Mesothelial cell of epicardium (in vitro differentiated cells): Measurements from ENCODE around the gene PKD2. TPM values are rescaled to one million over a fixed set of nuclear protein-coding genes. Genes with fewer than 3 reads are reported as not detected.

ENCODE experiments used
- DNase-seq, 2 experiments: peaks; one replicate each; pipeline ENCODE4 v3.0.0; 2021; ENCODE audit warnings: low spot score in 2 of 2; ENCODE audit not compliant: unreplicated experiment in 2 of 2
- H3K27ac Mint-ChIP-seq: 2 replicates; pipeline ENCODE4 v1.8.0; 2021; ENCODE audit warnings: mixed read lengths
- H3K27me3 Mint-ChIP-seq: 2 replicates; pipeline ENCODE4 v1.8.0; 2021; ENCODE audit warnings: low read depth, mixed read lengths
- H3K36me3 Mint-ChIP-seq: 2 replicates; pipeline ENCODE4 v1.8.0; 2021; ENCODE audit warnings: mixed read lengths
- H3K4me1 Mint-ChIP-seq: 2 replicates; pipeline ENCODE4 v1.8.0; 2021; ENCODE audit warnings: mixed read lengths
- H3K4me3 Mint-ChIP-seq: 2 replicates; pipeline ENCODE4 v1.8.0; 2021; ENCODE audit warnings: mild to moderate bottlenecking, moderate library complexity, mixed read lengths
- H3K9me3 Mint-ChIP-seq: 2 replicates; pipeline ENCODE4 v1.8.0; 2021; ENCODE audit warnings: mixed read lengths
- total RNA-seq: library from RNA; stranded (reverse); gene quantifications from 3 replicates; pipeline ENCODE4 v1.2.1, GENCODE V29; 2021
- TF ChIP-seq, protein P1 (sequence below): fragments of 200-600 bp; sonication (generic); IDR thresholded peaks from one replicate; pipeline ENCODE4 v1.5.0; 2021; ENCODE audit warnings: antibody characterized with exemption; ENCODE audit not compliant: unreplicated experiment

PKD2 gene
- total RNA-seq, 1 donor from 2014 or later: 65.7 TPM

DNA sequence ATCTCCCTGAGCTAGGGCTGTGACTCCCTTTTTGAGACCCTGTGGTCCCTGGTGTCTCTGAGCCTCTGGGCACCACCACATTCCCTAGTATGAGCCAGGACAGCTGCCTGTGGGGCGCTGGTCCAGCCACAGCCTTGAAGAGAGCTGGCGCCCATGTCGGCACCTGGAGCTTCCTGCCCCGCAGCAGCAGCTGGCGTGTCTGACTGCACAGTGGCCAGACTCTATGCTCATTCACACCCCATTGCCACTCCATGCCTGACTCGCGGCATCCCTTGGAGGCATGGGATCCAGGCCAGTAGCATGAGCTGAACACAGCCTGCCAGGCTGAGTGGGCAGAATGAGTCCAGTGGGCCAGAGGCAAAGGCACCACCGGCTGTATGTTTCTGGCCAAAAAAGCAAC, 40.2 kb upstream of the PKD2 start:
- Mint-ChIP-seq H3K27me3 (no peaks in the 10 kb centered on the region), H3K4me1 (peaks cover 14% of the 10 kb centered on the region), H3K4me3 (no peak overlapping the region), H3K36me3 (no peaks in the 10 kb centered on the region), H3K27ac (no peak overlapping the region), H3K9me3 (no peaks in the 10 kb centered on the region)
- DNase-seq: no peak
- TF ChIP-seq, protein P1, sequence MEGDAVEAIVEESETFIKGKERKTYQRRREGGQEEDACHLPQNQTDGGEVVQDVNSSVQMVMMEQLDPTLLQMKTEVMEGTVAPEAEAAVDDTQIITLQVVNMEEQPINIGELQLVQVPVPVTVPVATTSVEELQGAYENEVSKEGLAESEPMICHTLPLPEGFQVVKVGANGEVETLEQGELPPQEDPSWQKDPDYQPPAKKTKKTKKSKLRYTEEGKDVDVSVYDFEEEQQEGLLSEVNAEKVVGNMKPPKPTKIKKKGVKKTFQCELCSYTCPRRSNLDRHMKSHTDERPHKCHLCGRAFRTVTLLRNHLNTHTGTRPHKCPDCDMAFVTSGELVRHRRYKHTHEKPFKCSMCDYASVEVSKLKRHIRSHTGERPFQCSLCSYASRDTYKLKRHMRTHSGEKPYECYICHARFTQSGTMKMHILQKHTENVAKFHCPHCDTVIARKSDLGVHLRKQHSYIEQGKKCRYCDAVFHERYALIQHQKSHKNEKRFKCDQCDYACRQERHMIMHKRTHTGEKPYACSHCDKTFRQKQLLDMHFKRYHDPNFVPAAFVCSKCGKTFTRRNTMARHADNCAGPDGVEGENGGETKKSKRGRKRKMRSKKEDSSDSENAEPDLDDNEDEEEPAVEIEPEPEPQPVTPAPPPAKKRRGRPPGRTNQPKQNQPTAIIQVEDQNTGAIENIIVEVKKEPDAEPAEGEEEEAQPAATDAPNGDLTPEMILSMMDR: no peak

DNA sequence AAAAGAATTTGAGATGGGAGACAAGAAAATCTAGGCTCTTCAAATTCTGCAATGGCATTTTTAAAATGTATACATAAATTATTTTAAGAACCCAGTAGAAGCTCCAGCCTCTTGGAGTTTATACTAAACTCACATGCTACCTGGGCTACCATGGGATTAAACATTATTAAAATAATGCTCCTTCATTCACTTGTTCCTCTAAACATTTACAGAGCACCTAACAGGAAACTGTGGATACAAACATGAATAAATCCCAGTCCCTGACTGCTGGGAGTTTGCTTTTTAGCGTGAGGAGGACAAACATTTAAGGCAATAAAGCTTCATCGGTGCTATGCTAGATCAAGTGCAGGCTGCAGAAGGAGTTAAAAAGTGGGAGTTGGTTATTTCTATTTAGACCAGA, 37.3 kb upstream of the PKD2 start:
- Mint-ChIP-seq H3K4me1 (peaks cover 16% of the 10 kb centered on the region), H3K36me3 (no peaks in the 10 kb centered on the region), H3K9me3 (no peaks in the 10 kb centered on the region), H3K27ac (no peak overlapping the region), H3K27me3 (no peaks in the 10 kb centered on the region), H3K4me3 (no peak overlapping the region)
- DNase-seq: no peak
- TF ChIP-seq, protein P1: no peak

DNA sequence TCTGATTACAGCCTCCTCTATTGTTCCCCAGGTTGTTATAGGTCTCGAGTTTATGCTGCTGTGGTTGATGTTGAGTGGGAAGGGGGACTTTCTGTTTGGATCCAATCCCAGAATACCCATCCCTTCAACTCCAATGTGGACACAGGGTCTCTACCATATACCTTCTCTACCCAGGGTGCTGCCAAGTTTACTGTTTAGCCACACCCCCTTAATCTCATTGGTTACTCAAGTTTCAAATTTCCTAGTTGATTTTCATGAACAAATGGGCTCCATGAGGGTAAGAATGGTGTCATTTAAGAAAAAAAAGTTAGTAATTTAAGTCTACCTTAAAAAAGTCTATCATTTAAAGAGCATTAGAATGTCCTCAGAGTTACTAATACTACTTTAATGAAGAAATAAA, 35.6 kb upstream of the PKD2 start:
- H3K4me3 Mint-ChIP-seq: no peak overlapping the region
- H3K36me3 Mint-ChIP-seq: no peaks in the 10 kb centered on the region

DNA sequence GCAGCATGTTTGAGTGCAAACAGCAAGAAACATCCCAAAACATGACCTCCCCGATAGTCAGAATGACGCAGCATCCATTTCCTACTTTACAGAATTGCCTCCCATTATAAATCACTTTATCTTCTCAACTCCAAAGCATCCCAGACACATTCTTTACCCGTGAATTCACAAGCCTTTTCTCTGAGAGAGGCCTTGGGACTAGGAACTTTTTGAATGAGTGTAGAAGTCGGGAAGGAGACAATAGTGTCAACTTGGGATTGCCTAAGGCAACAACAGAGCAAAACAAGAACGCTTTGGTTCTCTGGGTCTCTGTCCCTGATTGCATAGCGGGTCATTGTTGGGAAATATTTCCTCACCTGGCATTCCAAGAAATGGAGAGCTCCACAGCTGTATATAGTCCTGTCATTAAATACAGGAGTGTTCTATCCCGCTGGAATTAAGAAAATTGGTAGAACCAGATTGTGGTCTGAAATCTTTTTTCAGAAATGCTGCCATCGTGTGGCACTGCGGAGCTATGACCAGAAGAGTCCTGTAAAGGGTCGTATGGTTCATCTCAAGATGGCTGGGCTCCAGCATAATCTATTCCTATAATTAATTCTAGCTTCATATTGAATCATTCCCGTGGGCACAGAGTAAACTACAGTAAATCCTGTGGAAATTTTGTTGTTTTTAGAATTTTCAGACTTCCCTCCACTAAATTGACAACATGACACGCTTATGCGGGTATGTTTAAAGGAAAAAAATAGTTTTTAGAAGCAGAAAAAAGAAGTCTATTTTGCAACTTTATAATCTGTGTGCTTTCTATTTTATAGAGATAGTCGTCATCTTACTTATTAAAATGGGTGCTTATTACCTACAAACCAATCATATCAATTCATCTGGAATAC, 33.9 kb upstream of the PKD2 start:
- Mint-ChIP-seq H3K4me3 (peak overlapping the region; percentile 27), H3K4me1 (peaks cover 20% of the 10 kb centered on the region), H3K27me3 (peaks cover 4% of the 10 kb centered on the region), H3K27ac (peak overlapping the region; percentile 68), H3K9me3 (no peaks in the 10 kb centered on the region), H3K36me3 (no peaks in the 10 kb centered on the region)
- DNase-seq: peak in 1 of 2 experiments; percentile 58
- TF ChIP-seq, protein P1: peak; percentile 80

More for the DNA sequence above, 35.6 kb upstream of the PKD2 start:
- no peak for DNase-seq
- TF ChIP-seq, protein P1: no peak
- Mint-ChIP-seq H3K27ac (no peak overlapping the region), H3K9me3 (no peaks in the 10 kb centered on the region), H3K27me3 (peaks cover 4% of the 10 kb centered on the region), H3K4me1 (peaks cover 20% of the 10 kb centered on the region)

DNA sequence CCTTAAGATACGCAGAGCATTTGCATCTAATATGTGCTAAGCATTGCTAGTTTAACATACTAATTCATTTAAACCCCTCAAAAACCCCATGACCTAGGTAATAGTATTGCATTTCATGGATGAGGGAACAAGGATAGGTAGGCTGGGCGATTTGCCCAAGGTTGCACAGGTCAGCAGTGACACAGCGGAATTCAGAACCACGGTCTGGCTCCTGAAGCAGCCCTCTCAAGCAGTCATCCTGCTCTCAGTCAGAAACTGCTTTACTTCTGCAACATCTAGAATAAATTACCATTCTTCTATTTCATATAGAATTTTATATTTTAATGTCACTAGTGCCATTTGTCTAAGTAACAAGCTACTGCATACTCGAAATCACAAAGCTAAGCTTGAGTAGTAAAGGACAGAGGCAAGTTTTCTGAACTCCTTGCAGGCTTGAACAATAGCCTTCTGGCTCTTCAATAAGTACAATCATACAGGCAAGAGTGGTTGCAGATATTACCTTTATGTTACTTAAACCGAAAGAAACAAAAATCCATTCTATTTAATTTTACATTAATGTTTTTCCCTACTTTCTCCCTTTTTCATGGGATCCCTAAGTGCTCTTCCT, 32.5 kb upstream of the PKD2 start:
- peaks cover 20% of the 10 kb centered on the region for H3K4me1 Mint-ChIP-seq
- no peak overlapping the region for H3K27ac Mint-ChIP-seq
- no peaks in the 10 kb centered on the region for H3K36me3 Mint-ChIP-seq
- peak overlapping the region; percentile 34 for H3K4me3 Mint-ChIP-seq
- no peak for DNase-seq
- H3K27me3 Mint-ChIP-seq: peaks cover 4% of the 10 kb centered on the region
- H3K9me3 Mint-ChIP-seq: no peaks in the 10 kb centered on the region
- TF ChIP-seq, protein P1: no peak
